Liver (tissue), 2 donors: ENCODE results near the gene ATP7B.

Source experiments
- CTCF ChIP-seq: fragments of 150-350 bp; IDR thresholded peaks from 2 replicates; pipeline ENCODE4 v1.5.1; 2017; ENCODE audit warnings: improper control_type of control experiment, low read depth, low read length; ENCODE audit not compliant: missing input control
- REST ChIP-seq: IDR thresholded peaks from 2 replicates; pipeline ENCODE4 v1.6.1; 2016; ENCODE audit warnings: antibody characterized with exemption, mild to moderate bottlenecking
- donor health status: healthy.

- TF ChIP-seq CTCF = no peak
- TF ChIP-seq REST = no peak
These were observed 97.1 kb downstream of the ATP7B start for GRCh38 chr13:51914137-51914493.
